Measurements from ENCODE around the gene SCUBE3.

DNA sequence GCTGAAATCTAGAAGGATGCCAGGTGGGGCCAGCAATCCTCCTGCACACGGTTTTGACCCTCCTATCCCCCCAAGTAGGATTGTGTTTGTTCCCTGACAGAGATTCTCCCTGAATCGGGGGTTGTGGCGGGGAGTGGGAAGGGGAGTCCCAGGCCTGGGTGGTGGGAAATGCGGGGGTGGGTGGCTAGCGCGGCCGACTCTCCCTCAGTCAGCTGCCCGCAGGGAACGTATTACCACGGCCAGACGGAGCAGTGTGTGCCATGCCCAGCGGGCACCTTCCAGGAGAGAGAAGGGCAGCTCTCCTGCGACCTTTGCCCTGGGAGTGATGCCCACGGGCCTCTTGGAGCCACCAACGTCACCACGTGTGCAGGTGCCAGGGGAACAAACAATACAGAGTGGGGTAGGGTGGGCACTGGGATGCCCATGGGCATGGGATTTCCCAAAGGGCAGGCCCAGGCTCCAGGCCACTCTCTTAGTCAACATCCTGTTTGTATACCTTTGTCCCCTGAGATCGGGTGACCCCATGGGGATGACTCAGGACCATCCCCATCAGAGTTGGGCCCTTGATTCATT, 29.7 kb downstream of the SCUBE3 start:
- TF ChIP-seq, protein P1, sequence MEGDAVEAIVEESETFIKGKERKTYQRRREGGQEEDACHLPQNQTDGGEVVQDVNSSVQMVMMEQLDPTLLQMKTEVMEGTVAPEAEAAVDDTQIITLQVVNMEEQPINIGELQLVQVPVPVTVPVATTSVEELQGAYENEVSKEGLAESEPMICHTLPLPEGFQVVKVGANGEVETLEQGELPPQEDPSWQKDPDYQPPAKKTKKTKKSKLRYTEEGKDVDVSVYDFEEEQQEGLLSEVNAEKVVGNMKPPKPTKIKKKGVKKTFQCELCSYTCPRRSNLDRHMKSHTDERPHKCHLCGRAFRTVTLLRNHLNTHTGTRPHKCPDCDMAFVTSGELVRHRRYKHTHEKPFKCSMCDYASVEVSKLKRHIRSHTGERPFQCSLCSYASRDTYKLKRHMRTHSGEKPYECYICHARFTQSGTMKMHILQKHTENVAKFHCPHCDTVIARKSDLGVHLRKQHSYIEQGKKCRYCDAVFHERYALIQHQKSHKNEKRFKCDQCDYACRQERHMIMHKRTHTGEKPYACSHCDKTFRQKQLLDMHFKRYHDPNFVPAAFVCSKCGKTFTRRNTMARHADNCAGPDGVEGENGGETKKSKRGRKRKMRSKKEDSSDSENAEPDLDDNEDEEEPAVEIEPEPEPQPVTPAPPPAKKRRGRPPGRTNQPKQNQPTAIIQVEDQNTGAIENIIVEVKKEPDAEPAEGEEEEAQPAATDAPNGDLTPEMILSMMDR (IDR thresholded peaks at IDR 0.05; ENCODE audit: low read length), result no peak
- no peak for TF ChIP-seq EZH2 (IDR thresholded peaks at IDR 0.05; ENCODE audit: borderline replicate concordance, low read length)
